MCF 10A (cell line): ENCODE measurements around the gene GPLD1. TPM values are rescaled to one million over a fixed set of nuclear protein-coding genes. Genes with fewer than 3 reads are reported as not detected.

Experiments used
- BruUV-seq: library from RNA; stranded (reverse); fragments of 400-500 nt; replicated peaks from 2 replicates; lab custom pipeline; 2021; lab: Mats Ljungman, UMichigan
- CTCF ChIA-PET: fragments of 300-600 bp; sonication (Branson Sonifier 250); formaldehyde crosslinking; extraction: SDS; loops from one replicate; lab custom pipeline; 2021; ENCODE audit warnings: antibody characterized with exemption, inconsistent platforms; lab: Yijun Ruan, JAX
- POLR2A ChIA-PET: fragments of 300-600, 350-650 bp; sonication (Branson Sonifier 250); formaldehyde crosslinking; extraction: SDS; loops from one replicate; lab custom pipeline; 2020; ENCODE audit warnings: antibody characterized with exemption, inconsistent platforms; lab: Yijun Ruan, JAX
- DNase-seq: peaks from one replicate; pipeline ENCODE4 v3.0.0-alpha.2; 2018; ENCODE audit not compliant: unreplicated experiment
- H3K27ac Mint-ChIP-seq: one replicate; pipeline ENCODE4 v1.8.0; 2022; ENCODE audit warnings: mild to moderate bottlenecking, low read depth, mixed read lengths; ENCODE audit not compliant: unreplicated experiment
- H3K27me3 Mint-ChIP-seq: one replicate; pipeline ENCODE4 v1.8.0; 2022; ENCODE audit warnings: mixed read lengths; ENCODE audit not compliant: insufficient read depth, unreplicated experiment
- H3K36me3 Mint-ChIP-seq: one replicate; pipeline ENCODE4 v1.8.0; 2022; ENCODE audit warnings: mild to moderate bottlenecking, moderate library complexity, mixed read lengths; ENCODE audit not compliant: insufficient read depth, unreplicated experiment
- H3K4me1 Mint-ChIP-seq: one replicate; pipeline ENCODE4 v1.8.0; 2022; ENCODE audit warnings: mixed read lengths; ENCODE audit not compliant: insufficient read depth, unreplicated experiment
- H3K4me3 Mint-ChIP-seq: one replicate; pipeline ENCODE4 v1.8.0; 2022; ENCODE audit warnings: mild to moderate bottlenecking, moderate library complexity, mixed read lengths; ENCODE audit not compliant: unreplicated experiment
- H3K9me3 Mint-ChIP-seq: one replicate; pipeline ENCODE4 v1.8.0; 2022; ENCODE audit warnings: mixed read lengths; ENCODE audit not compliant: unreplicated experiment
- CTCF ChIP-seq: fragments of 200-600 bp; IDR thresholded peaks from one replicate; pipeline ENCODE4 v1.8.0; 2022; ENCODE audit warnings: antibody characterized with exemption, mild to moderate bottlenecking; ENCODE audit not compliant: unreplicated experiment
- intact Hi-C: fragments of 100-400 bp; cut with micrococcal nuclease; formaldehyde crosslinking; loops from 2 replicates; pipeline ENCODE4 v1.14.1; 2022
- total RNA-seq: library from RNA; stranded (reverse); gene quantifications from 2 replicates; pipeline ENCODE4 v1.2.3, GENCODE V29; 2022

GPLD1 gene
- total RNA-seq, 1 experiment from 2014 or later: 0.16 TPM

DNA sequence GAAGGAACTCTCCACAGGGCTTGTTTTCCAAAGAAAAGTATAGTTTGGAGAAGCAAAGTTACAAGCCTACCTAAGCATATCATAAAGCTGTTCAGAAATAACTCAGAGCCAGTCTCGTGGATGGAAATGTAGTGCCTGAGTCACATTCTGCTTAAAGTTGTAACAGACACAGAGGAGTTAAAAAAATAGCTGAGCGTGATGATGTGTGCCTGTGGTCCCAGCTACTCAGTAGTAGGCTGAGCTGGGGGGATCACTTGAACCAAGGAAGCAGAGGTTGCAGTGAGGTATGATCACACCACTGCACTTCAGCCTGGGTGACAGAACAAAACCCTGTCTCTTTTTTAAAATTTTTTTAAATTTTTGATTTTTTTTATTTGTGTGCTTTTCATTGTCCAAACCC lies 12.0 kb upstream of the GPLD1 start:
- POLR2A ChIA-PET: no interaction called here
- H3K27me3 Mint-ChIP-seq: no peaks in the 10 kb centered on the region
- H3K4me1 Mint-ChIP-seq: peaks cover 8% of the 10 kb centered on the region
- no peaks in the 10 kb centered on the region for H3K36me3 Mint-ChIP-seq
- BruUV-seq: no TSS peak
- no peak for DNase-seq
- peaks cover 10% of the 10 kb centered on the region for H3K9me3 Mint-ChIP-seq
- no peak overlapping the region for H3K4me3 Mint-ChIP-seq
- no peak overlapping the region for H3K27ac Mint-ChIP-seq
- intact Hi-C loops: no loop called here
- TF ChIP-seq CTCF: no peak
- CTCF ChIA-PET: interaction anchor here (1.3 to 2.1 kb wide), 2 partner anchors 37 to 79 kb away, joined by 3 to 4 read pairs; no protein-coding TSS in a partner anchor

DNA sequence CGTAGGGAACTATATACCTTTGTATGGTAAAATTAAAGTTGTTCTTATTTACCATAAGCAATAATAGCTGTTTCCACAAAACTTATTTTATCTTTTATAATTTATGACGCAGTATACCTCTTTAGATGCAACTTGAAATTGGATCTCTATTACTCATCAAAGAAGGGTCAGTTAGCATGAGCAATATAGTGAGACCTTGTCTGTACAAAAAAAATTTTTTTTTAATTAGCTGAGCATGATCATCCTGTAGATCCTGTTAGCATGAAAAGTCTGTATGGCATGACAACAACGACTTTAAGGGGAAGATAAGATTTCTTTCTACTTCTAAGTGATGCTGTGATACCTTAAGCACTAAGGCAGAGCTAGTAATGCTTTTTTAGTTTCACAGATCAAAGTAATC lies 11.3 kb upstream of the GPLD1 start:
- no peak for DNase-seq
- H3K27ac Mint-ChIP-seq: no peak overlapping the region
- no TSS peak for BruUV-seq
- H3K4me1 Mint-ChIP-seq: peaks cover 8% of the 10 kb centered on the region
- ChIA-PET CTCF (interaction anchor here (0.8 to 2.1 kb wide), 4 partner anchors 13 to 79 kb away, joined by 3 to 5 read pairs (median 4); no protein-coding TSS in a partner anchor), POLR2A (no interaction called here)
- H3K4me3 Mint-ChIP-seq: no peak overlapping the region
- H3K27me3 Mint-ChIP-seq: no peaks in the 10 kb centered on the region
- H3K9me3 Mint-ChIP-seq: peaks cover 10% of the 10 kb centered on the region
- TF ChIP-seq CTCF: no peak
- intact Hi-C loops: no loop called here
- H3K36me3 Mint-ChIP-seq: no peaks in the 10 kb centered on the region

DNA sequence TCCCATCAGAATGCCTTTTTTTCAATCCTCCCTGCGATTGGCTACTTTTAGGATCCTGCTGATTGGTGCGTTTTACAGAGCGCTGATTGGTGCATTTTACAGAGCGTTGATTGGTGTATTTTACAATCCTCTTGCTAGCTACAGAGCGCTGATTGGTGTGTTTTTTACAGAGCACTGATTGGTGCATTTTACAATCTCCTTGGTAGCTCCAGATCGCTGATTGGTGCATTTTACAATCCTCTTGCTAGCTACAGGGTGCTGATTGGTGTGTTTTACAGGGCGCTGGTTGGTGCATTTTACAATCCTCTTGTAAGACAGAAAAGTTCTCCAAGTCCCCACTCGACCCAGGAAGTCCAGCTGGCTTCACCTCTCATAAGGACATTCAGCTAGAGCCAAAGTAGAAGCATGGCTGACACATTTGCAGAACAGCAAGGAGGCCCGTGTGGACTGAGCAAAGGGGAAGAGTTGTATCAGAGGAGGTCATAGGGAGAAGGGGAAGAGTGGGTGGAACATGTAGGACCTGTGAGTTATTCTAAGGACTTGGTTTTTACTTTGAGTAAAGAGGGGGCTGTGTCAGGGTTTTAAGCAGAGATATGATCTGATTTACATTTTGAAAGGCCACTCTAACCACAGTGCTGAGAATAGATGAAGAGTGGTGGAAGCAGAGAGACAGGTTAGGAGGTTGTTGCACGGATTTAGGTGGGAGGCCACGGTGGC lies 8.0 kb upstream of the GPLD1 start:
- H3K36me3 Mint-ChIP-seq: no peaks in the 10 kb centered on the region
- H3K27me3 Mint-ChIP-seq: no peaks in the 10 kb centered on the region
- no peak for DNase-seq
- intact Hi-C loops: loop anchor here (10.0 kb wide), 1 partner anchor 63 kb away; no protein-coding TSS in a partner anchor
- H3K4me1 Mint-ChIP-seq: no peaks in the 10 kb centered on the region
- no peak overlapping the region for H3K27ac Mint-ChIP-seq
- H3K9me3 Mint-ChIP-seq: peaks cover 10% of the 10 kb centered on the region
- no peak for TF ChIP-seq CTCF
- H3K4me3 Mint-ChIP-seq: no peak overlapping the region
- POLR2A ChIA-PET: no interaction called here
- CTCF ChIA-PET: interaction anchor here (0.7 kb wide), 1 partner anchor 23 kb away, joined by 3 read pairs; no protein-coding TSS in a partner anchor
- no TSS peak for BruUV-seq
